HEK293 (cell line): ENCODE data around the gene METTL24.

Experiments
- CTCF ChIA-PET: fragments of 350-600 bp; formaldehyde crosslinking; extraction: SDS; loops from one replicate; lab custom pipeline; 2021; ENCODE audit warnings: antibody characterized with exemption; lab: Yijun Ruan, JAX
- POLR2A ChIA-PET: fragments of 300-600 bp; formaldehyde crosslinking; extraction: SDS; loops from one replicate; lab custom pipeline; 2020; ENCODE audit warnings: antibody characterized with exemption, inconsistent platforms; lab: Yijun Ruan, JAX
- H3K27ac ChIP-seq: fragments of 200-500 bp; sonication (Bioruptor generic); 2 replicates; pipeline ENCODE4 v1.5.1; 2014; ENCODE audit warnings: low read depth, low read length, control low read depth, inconsistent platforms; ENCODE audit errors: extremely low read depth
- H3K36me3 ChIP-seq, 2 experiments: fragments of 200-500 bp in 1 of 2; sonication (Bioruptor generic) in 1 of 2; 1 replicate in 1 of 2; 2 replicates in 1 of 2; pipeline ENCODE4 v1.5.1; 2014 to 2017; ENCODE audit warnings: inconsistent platforms in 2 of 2, low read length in 2 of 2; ENCODE audit not compliant: control insufficient read depth in 2 of 2, insufficient read depth in 1 of 2
- H3K4me1 ChIP-seq: fragments of 200-500 bp; sonication (Bioruptor generic); 2 replicates; pipeline ENCODE4 v1.5.1; 2014; ENCODE audit warnings: mild to moderate bottlenecking, low read length, inconsistent platforms; ENCODE audit not compliant: control insufficient read depth, insufficient read depth
- H3K4me3 ChIP-seq: 2 replicates; pipeline ENCODE4 v1.5.1; 2011; ENCODE audit warnings: low read depth, mild to moderate bottlenecking, control low read depth, low read length, moderate library complexity
- H3K9me3 ChIP-seq: fragments of 200-500 bp; sonication (Bioruptor generic); 2 replicates; pipeline ENCODE4 v1.5.1; 2014; ENCODE audit warnings: low read depth, low read length, inconsistent platforms; ENCODE audit not compliant: control insufficient read depth, insufficient read depth
- GLI4 ChIP-seq: fragments of 450-650 bp; formaldehyde crosslinking; IDR thresholded peaks from 2 replicates; pipeline ENCODE4 v1.5.1; 2016; ENCODE audit warnings: missing biosample characterization, missing genetic modification characterization
- KLF10 ChIP-seq: fragments of 450-650 bp; IDR thresholded peaks from 2 replicates; pipeline ENCODE4 v1.5.1; 2018; ENCODE audit warnings: missing biosample characterization, mild to moderate bottlenecking, missing genetic modification characterization
- KLF7 ChIP-seq: fragments of 450-650 bp; formaldehyde crosslinking; IDR thresholded peaks from 2 replicates; pipeline ENCODE4 v1.5.1; 2016; ENCODE audit warnings: missing biosample characterization, missing genetic modification characterization, borderline replicate concordance
- MYNN ChIP-seq: fragments of 450-650 bp; formaldehyde crosslinking; IDR thresholded peaks from 2 replicates; pipeline ENCODE4 v1.5.1; 2016; ENCODE audit warnings: missing biosample characterization, missing genetic modification characterization, borderline replicate concordance
- PATZ1 ChIP-seq: fragments of 450-650 bp; formaldehyde crosslinking; IDR thresholded peaks from 2 replicates; pipeline ENCODE4 v1.5.1; 2016; ENCODE audit warnings: missing biosample characterization, missing genetic modification characterization
- PRDM1 ChIP-seq: fragments of 450-650 bp; formaldehyde crosslinking; IDR thresholded peaks from 2 replicates; pipeline ENCODE4; 2016; ENCODE audit warnings: missing biosample characterization, missing genetic modification characterization
- TSHZ1 ChIP-seq: fragments of 450-650 bp; formaldehyde crosslinking; IDR thresholded peaks from 2 replicates; pipeline ENCODE4 v1.5.1; 2016; ENCODE audit warnings: missing biosample characterization, missing genetic modification characterization, borderline replicate concordance
- ZBTB6 ChIP-seq: fragments of 450-650 bp; formaldehyde crosslinking; IDR thresholded peaks from 2 replicates; pipeline ENCODE4 v1.5.1; 2017; ENCODE audit warnings: missing biosample characterization, missing genetic modification characterization
- ZBTB7A ChIP-seq: fragments of 450-650 bp; formaldehyde crosslinking; IDR thresholded peaks from 2 replicates; pipeline ENCODE4 v1.5.1; 2016; ENCODE audit warnings: low read depth, missing biosample characterization, missing genetic modification characterization
- ZIC2 ChIP-seq: fragments of 450-650 bp; formaldehyde crosslinking; IDR thresholded peaks from 2 replicates; pipeline ENCODE4 v1.5.1; 2016; ENCODE audit warnings: missing biosample characterization, missing genetic modification characterization
- ZNF121 ChIP-seq: fragments of 450-650 bp; formaldehyde crosslinking; IDR thresholded peaks from 2 replicates; pipeline ENCODE4 v1.5.1; 2016; ENCODE audit warnings: missing biosample characterization, missing genetic modification characterization
- ZNF133 ChIP-seq: fragments of 450-650 bp; formaldehyde crosslinking; IDR thresholded peaks from 2 replicates; pipeline ENCODE4 v1.5.1; 2016; ENCODE audit warnings: missing biosample characterization, missing genetic modification characterization
- ZNF146 ChIP-seq: fragments of 450-650 bp; formaldehyde crosslinking; IDR thresholded peaks from 2 replicates; pipeline ENCODE4 v1.5.1; 2016; ENCODE audit warnings: missing biosample characterization, missing genetic modification characterization
- ZNF248 ChIP-seq: fragments of 450-650 bp; formaldehyde crosslinking; IDR thresholded peaks from 2 replicates; pipeline ENCODE4 v1.5.1; 2017; ENCODE audit warnings: missing biosample characterization, missing genetic modification characterization
- ZNF324 ChIP-seq: fragments of 450-650 bp; formaldehyde crosslinking; IDR thresholded peaks from 2 replicates; pipeline ENCODE4 v1.5.1; 2016; ENCODE audit warnings: missing biosample characterization, missing genetic modification characterization
- ZNF341 ChIP-seq: fragments of 450-650 bp; formaldehyde crosslinking; IDR thresholded peaks from 2 replicates; pipeline ENCODE4; 2016; ENCODE audit warnings: low read depth, missing biosample characterization, missing genetic modification characterization
- ZNF37A ChIP-seq: fragments of 450-650 bp; IDR thresholded peaks from 2 replicates; pipeline ENCODE4 v1.5.1; 2018; ENCODE audit warnings: missing biosample characterization, missing genetic modification characterization
- ZNF433 ChIP-seq: fragments of 450-650 bp; formaldehyde crosslinking; IDR thresholded peaks from 2 replicates; pipeline ENCODE4 v1.5.1; 2016; ENCODE audit warnings: missing biosample characterization, missing genetic modification characterization, low read depth
- ZNF449 ChIP-seq: fragments of 450-650 bp; formaldehyde crosslinking; IDR thresholded peaks from 2 replicates; pipeline ENCODE4 v1.5.1; 2017; ENCODE audit warnings: missing biosample characterization, mild to moderate bottlenecking, missing genetic modification characterization, moderate library complexity
- ZNF521 ChIP-seq: fragments of 450-650 bp; formaldehyde crosslinking; IDR thresholded peaks from 2 replicates; pipeline ENCODE4 v1.5.1; 2017; ENCODE audit warnings: missing biosample characterization, mild to moderate bottlenecking, missing genetic modification characterization
- ZNF544 ChIP-seq: fragments of 450-650 bp; formaldehyde crosslinking; IDR thresholded peaks from 2 replicates; pipeline ENCODE4 v1.5.0; 2017; ENCODE audit warnings: missing biosample characterization, missing genetic modification characterization
- ZNF621 ChIP-seq: fragments of 450-650 bp; formaldehyde crosslinking; IDR thresholded peaks from 2 replicates; pipeline ENCODE4 v1.5.1; 2017; ENCODE audit warnings: missing biosample characterization, missing genetic modification characterization
- ZNF645 ChIP-seq: fragments of 450-650 bp; formaldehyde crosslinking; IDR thresholded peaks from 2 replicates; pipeline ENCODE4; 2016; ENCODE audit warnings: missing biosample characterization, missing genetic modification characterization
- ZNF785 ChIP-seq: fragments of 450-650 bp; formaldehyde crosslinking; IDR thresholded peaks from 2 replicates; pipeline ENCODE4 v1.5.1; 2016; ENCODE audit warnings: missing biosample characterization, missing genetic modification characterization

Gene METTL24

GRCh38 chr6:110355022-110355421, 3.1 kb downstream of the METTL24 start:
- Histone ChIP-seq H3K9me3 (no peaks in the 10 kb centered on the region), H3K4me1 (no peaks in the 10 kb centered on the region; the same call in 1 of the 2 replicates), H3K4me3 (no peak overlapping the region), H3K27ac (no peak overlapping the region)
- CTCF ChIA-PET = interaction anchor here (1.4 to 5.2 kb wide), 2 partner anchors 13 to 42 kb away, joined by 3 to 23 read pairs; no protein-coding TSS in a partner anchor
- POLR2A ChIA-PET = no interaction called here
- TF ChIP-seq ZNF785 (tag by site-specific recombination) (no peak), PRDM1 (tag by site-specific recombination) (no peak), ZNF248 (tag by site-specific recombination) (no peak), ZBTB7A (no peak), KLF10 (tag by site-specific recombination) (no peak), PATZ1 (tag by site-specific recombination) (no peak), ZNF544 (tag by site-specific recombination) (no peak), ZIC2 (tag by site-specific recombination) (no peak), ZBTB6 (tag by site-specific recombination) (no peak), ZNF37A (tag by site-specific recombination) (no peak), ZNF121 (no peak), ZNF521 (tag by site-specific recombination) (no peak), ZNF146 (no peak), ZNF324 (tag by site-specific recombination) (no peak), MYNN (tag by site-specific recombination) (no peak)
- TF ChIP-seq, all 188 proteins: peak for 0
- no peaks in the 10 kb centered on the region for H3K36me3 ChIP-seq

- ChIA-PET CTCF (interaction anchor here (1.1 to 5.2 kb wide), 4 partner anchors 12 to 314 kb away, joined by 3 to 23 read pairs (median 4); no protein-coding TSS in a partner anchor), POLR2A (no interaction called here)
- no peaks in the 10 kb centered on the region for H3K36me3 ChIP-seq
- H3K4me3 ChIP-seq = no peak overlapping the region
- H3K9me3 ChIP-seq = no peaks in the 10 kb centered on the region
- no peaks in the 10 kb centered on the region; the same call in 1 of the 2 replicates for H3K4me1 ChIP-seq
- no peak overlapping the region for H3K27ac ChIP-seq
- TF ChIP-seq ZNF621 (tag by site-specific recombination) (no peak), ZNF433 (tag by site-specific recombination) (no peak), ZNF645 (tag by site-specific recombination) (no peak)
These were observed 4.0 kb downstream of the METTL24 start for GRCh38 chr6:110354153-110354552.

GRCh38 chr6:110353457-110354001, 4.6 kb downstream of the METTL24 start:
- ChIA-PET POLR2A (no interaction called here), CTCF (interaction anchor here (1.1 to 5.2 kb wide), 3 partner anchors 12 to 314 kb away, joined by 4 to 23 read pairs (median 5); no protein-coding TSS in a partner anchor)
- Histone ChIP-seq H3K36me3 (no peaks in the 10 kb centered on the region), H3K27ac (no peak overlapping the region), H3K9me3 (no peaks in the 10 kb centered on the region), H3K4me3 (no peak overlapping the region), H3K4me1 (no peaks in the 10 kb centered on the region; the same call in 1 of the 2 replicates)
- TF ChIP-seq ZNF133 (no peak), GLI4 (tag by site-specific recombination) (no peak), TSHZ1 (tag by site-specific recombination) (no peak), KLF7 (no peak), ZNF449 (tag by site-specific recombination) (no peak), ZNF341 (no peak)
